KOPT-K1 (cell line): ENCODE measurements around the gene ART4.

Source experiments
- H3K27ac ChIP-seq: fragments of 200-600 bp; sonication (generic); 2 replicates; pipeline ENCODE4 v1.5.1; 2016; ENCODE audit warnings: antibody characterized with exemption, mild to moderate bottlenecking, low read depth, low read length; ENCODE audit not compliant: poor library complexity, severe bottlenecking
- H3K36me3 ChIP-seq: fragments of 200-600 bp; sonication (generic); 2 replicates; pipeline ENCODE4 v1.5.1; 2017; ENCODE audit warnings: antibody characterized with exemption, mild to moderate bottlenecking, low read length, moderate library complexity; ENCODE audit not compliant: insufficient read depth
- H3K9me3 ChIP-seq: fragments of 200-600 bp; sonication (generic); 2 replicates; pipeline ENCODE4 v1.5.1; 2017; ENCODE audit warnings: antibody characterized with exemption, low read length, mild to moderate bottlenecking; ENCODE audit not compliant: insufficient read depth, poor library complexity, severe bottlenecking

The ART4 gene, protein sequence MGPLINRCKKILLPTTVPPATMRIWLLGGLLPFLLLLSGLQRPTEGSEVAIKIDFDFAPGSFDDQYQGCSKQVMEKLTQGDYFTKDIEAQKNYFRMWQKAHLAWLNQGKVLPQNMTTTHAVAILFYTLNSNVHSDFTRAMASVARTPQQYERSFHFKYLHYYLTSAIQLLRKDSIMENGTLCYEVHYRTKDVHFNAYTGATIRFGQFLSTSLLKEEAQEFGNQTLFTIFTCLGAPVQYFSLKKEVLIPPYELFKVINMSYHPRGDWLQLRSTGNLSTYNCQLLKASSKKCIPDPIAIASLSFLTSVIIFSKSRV

DNA sequence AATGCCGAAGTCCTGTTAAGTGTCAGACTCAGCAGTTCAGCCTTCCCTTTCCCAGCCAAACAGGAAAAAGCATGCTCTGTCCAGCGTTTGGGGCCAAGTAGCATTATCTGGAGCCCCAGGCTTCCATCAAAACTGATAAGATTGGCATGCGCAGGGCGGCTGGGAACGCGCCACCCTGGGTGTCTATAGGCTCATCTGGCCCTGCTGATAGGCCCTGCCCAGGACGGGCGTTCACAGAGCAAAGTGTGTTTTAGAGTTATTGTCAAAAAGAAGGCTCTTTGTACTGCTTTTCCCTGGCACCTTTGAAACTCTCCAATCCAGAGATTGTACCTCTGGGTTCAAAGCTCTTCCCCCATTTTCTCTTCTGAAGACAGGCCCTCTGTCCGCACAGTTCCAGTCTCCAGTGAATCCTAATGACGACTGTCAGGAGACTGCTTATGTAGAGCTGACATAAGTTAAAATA, at the start of gene ART4:
ART4 (minus strand) TSS at position 102 of the 463 bp plus-strand sequence. CDS start 413 bp downstream, outside the sequence.
- H3K9me3 ChIP-seq = no peaks in the 10 kb centered on the region
- H3K36me3 ChIP-seq = no peaks in the 10 kb centered on the region
- H3K27ac ChIP-seq = no peak within 1 kb of the TSS

DNA sequence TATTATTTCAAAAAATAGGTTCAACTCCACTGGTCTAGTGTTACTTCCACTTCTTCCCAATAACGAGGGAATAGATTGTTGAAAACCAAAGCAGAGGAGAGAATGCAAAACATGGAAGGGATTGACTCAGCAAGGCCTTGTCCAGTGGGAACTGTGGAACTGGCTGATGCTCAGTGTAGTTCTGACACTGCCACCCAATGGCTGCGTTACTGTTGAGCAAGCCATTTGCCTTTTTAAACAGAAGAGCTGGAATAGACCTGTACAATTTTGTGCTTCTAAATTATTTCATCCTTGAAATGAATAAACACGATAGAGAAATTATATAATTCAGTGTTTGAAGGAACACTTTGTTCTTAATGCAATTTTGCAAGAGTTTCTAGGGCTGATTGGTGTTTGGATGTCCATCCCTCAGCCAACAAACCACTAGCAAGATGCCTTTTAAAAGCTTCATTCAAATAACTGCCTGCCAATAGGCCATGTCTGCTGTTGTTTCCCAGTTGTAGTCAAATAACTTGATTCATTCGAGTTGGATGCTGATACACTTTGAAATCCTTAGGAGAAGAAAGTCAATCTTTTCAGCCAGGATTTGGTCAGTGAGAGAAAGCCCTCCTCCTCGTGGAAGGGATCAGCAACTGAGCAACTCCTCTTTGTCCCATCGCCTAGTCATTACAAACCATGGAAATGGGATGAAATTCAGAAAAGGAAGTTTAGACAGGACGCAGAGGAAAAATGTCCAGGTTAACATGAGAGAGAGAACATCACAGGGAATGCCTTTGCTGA, 49.6 kb upstream of the ART4 start:
- Histone ChIP-seq H3K27ac (no peak overlapping the region), H3K9me3 (no peaks in the 10 kb centered on the region), H3K36me3 (no peaks in the 10 kb centered on the region)

DNA sequence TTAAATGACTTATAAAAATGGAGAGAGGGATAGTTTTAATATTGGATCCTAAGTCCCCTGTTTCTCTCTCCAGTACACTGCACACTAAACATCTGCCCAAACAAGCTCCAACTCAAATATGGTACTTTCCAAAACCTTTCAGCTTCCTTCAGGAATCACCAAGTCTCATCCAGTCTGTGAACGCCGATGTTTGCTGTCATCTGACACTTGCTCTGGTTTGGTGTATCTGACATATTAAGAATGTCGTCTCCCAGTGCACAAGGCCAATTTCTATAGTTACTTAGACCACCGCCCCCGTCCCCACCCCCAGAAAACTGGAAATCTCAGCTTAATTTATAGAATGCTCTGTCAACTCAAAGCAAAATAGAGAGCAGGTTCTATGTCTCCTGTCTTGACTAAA, 47.4 kb upstream of the ART4 start:
- Histone ChIP-seq H3K9me3 (no peaks in the 10 kb centered on the region), H3K27ac (no peak overlapping the region)

DNA sequence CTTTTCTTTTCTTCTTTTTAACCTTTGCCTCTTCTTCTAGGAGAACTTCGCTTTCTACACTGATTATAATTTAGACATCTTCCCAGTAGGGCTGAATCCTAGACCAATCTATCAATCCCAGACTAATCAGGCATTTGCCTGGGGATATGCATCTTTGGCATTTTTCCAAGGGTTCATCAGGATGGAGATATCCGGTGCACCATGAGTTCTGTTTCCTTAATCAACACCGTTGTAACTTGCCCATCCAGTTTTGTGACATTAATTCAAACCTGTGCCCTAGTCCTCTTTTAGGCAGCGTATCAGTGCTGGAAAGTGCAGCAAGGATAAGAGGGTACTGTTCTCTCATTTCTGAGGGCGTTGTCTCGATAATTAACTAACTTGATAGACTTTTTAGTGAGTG, 42.9 kb upstream of the ART4 start:
- Histone ChIP-seq H3K27ac (no peak overlapping the region), H3K36me3 (no peaks in the 10 kb centered on the region), H3K9me3 (no peaks in the 10 kb centered on the region)

More for the DNA sequence above, 47.4 kb upstream of the ART4 start:
- H3K36me3 ChIP-seq = no peaks in the 10 kb centered on the region

DNA sequence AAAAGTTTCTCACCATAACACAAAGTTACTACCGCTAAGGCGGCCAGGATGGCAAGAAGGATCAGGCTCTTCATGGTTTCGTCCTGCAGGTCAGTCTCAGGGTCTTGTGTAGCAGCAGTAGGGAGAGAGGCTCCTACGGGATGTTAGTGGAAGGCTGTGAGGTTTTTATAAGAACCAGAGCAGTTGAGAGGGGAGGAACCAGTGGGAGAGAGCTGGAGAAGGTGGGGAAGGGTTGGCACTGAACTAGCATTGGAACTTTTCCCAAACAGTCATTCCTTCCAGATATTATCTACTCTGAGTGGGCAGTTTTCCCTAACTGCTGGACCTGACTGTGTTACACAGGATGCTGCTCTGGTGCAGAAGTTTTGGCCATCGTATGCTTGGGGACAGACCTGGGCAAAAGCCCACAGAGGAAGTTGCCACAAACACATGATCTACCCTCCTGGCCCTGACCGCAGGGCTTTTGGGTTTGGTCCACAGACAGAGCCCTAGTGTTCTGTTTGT, 42.4 kb upstream of the ART4 start, which contains the start of gene MGP:
MGP (minus strand) TSS at position 137 of the 504 bp plus-strand sequence; CDS start at position 74, 63 bp downstream.
- H3K36me3 ChIP-seq = no peaks in the 10 kb centered on the region
- H3K27ac ChIP-seq = no peak within 1 kb of the TSS
- no peaks in the 10 kb centered on the region for H3K9me3 ChIP-seq

DNA sequence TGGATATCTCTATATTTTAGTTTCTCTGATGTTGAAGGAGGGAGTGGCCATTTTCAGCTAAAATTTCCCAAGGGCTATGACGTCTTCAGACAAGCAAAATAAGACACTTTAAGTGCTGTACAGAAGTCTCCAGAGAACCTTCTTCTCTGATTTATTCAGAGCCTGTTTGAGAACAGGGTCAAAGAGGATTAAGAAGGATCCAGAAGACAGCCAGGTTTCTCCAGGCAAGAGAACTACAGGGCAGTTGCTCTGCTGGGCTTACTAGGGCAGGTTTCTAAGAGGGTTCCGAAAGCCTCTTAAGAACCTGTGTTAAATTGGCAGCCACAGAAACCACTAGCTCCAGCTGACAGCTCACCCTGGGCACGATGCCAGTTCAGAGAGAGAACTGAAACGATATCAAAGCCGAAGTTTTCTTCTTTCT, 41.1 kb upstream of the ART4 start:
- Histone ChIP-seq H3K9me3 (no peaks in the 10 kb centered on the region), H3K36me3 (no peaks in the 10 kb centered on the region), H3K27ac (no peak overlapping the region)

DNA sequence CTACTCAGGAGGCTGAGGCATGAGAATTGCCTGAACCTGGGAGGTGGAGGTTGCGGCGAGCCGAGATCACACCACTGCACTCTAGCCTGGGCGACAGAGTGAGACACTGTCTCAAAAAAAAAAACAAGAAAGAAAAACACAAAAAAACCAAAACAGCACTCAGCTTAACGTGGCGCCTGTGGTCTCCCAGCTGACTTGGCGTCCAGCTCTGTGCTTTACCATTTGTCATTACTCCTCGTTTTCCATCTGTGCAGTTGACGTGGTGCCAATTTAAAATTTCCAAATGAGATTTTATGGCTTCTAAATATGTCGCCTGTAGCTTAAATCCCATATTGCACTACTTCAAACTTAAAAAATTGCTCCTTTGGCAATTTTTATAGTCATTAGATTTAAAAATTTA, 40.4 kb upstream of the ART4 start:
- H3K9me3 ChIP-seq = no peaks in the 10 kb centered on the region
- no peak overlapping the region for H3K27ac ChIP-seq
- H3K36me3 ChIP-seq = no peaks in the 10 kb centered on the region

DNA sequence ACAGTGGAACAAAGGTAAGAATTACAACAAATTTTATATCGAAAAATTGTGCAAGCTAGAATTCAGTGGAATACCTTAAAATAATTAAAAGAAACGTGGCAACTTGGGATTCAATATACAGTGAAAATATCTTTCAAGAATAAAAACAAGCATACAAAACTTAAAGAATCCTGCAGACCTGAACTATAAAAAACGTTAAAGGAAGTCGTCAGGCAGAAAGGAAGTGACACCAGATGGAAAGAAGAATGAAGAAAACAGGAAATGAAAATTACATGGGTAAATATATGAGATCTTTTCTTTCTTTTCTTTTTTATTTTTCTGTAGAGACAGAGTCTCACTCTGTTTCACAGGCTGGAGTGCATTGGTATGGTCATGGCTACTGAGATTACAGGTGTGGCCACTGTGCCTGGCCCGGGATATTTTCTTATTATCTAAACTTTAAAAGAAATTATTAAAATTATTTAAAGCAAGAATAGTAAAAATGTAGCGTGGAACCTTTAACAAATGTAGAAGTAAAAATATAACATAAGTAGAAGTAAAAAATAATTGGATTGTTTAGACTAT, 37.6 kb upstream of the ART4 start:
- Histone ChIP-seq H3K9me3 (no peaks in the 10 kb centered on the region), H3K36me3 (no peaks in the 10 kb centered on the region), H3K27ac (no peak overlapping the region)

DNA sequence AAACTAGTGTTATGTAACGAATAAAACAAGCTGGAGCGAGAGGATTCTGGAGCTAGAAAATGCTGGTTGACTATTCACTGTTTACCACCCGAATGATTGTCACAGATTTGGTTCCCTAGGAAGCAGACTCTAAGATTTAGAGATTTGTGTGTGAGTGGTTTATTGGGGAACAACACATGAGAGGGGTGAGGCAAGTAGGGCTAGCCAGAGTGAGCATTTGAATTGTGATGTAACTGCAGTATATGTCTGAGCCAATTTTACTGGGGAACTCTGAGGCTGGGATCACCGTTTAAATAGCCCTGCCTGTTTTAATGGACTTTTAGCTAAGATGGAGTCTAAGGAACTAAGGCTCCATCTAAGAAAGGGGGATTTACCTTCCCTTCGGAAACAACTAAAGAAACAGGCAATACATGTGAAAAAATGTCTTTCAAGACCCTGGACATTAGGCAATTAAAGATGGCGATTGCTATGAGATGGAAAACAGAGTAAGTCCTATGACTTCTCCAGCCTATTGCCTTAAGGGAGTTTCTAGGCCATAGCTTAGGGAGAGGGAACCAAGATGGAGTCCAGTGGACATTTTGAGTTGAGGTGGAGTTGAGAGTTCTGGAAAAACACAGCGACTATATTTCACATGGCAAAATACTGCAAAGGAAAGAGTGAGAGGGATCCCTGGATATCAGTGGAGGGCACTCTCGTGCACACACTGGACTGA, 36.1 kb upstream of the ART4 start:
- no peaks in the 10 kb centered on the region for H3K9me3 ChIP-seq
- H3K36me3 ChIP-seq = no peaks in the 10 kb centered on the region
- H3K27ac ChIP-seq = no peak overlapping the region

DNA sequence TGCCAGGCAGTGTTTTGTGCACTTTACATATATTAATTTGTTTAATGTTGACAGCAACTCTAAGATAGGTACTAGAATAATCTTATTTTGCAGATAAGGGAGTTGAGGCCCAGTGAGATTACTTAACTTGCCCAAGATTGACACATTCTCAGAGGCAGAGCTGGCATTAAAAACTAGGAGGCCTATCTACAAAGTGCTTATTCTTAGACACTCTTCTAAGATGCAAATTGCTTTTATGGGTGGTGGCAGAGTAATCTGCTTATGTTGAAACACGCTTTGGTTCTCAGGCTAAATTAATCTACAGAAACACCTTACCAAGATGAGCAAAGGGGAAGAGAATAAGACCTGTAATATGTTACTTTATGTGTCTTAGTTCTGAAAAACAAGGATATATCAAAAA, 35.2 kb upstream of the ART4 start:
- no peaks in the 10 kb centered on the region for H3K36me3 ChIP-seq
- H3K27ac ChIP-seq = no peak overlapping the region
- H3K9me3 ChIP-seq = no peaks in the 10 kb centered on the region

DNA sequence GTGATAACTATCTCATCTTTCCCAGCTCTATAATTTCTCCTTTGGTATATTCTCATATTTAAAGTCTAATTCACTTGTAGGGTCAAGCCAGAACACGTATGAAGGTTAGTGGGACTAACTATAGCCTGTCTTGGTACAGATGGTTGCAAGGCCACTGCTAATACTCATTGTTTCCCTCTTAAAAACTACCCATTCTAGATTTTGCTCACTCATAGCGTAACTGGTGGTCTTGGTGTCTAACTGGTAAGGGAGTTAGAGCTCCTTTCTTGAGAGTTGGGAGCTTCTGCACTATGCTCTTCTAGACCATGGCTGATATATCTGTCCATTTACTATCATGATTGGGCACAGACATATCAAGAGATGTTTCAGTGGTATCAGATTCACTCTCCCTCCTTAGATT, 33.5 kb upstream of the ART4 start:
- H3K9me3 ChIP-seq = no peaks in the 10 kb centered on the region
- H3K36me3 ChIP-seq = no peaks in the 10 kb centered on the region
- no peak overlapping the region for H3K27ac ChIP-seq

DNA sequence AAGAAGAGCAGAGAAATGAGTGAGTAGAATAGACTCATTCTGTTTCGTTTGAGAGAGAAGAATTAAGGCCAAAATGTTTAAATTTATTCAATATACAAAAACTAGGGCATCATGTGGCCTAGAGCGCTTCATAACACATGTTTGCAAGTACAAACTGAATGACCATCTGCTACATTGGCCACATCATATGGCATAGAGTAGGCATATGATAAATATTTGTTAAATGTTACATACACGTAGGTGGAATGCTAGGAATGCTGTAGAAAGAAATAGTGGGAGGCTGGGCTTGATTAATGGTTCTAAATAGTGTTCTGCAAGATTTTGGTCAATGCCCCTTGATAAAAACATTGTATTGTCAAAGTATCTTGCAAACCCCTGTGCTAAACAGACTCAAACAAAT, 31.6 kb upstream of the ART4 start:
- no peaks in the 10 kb centered on the region for H3K36me3 ChIP-seq
- no peak overlapping the region for H3K27ac ChIP-seq
- H3K9me3 ChIP-seq = no peaks in the 10 kb centered on the region

DNA sequence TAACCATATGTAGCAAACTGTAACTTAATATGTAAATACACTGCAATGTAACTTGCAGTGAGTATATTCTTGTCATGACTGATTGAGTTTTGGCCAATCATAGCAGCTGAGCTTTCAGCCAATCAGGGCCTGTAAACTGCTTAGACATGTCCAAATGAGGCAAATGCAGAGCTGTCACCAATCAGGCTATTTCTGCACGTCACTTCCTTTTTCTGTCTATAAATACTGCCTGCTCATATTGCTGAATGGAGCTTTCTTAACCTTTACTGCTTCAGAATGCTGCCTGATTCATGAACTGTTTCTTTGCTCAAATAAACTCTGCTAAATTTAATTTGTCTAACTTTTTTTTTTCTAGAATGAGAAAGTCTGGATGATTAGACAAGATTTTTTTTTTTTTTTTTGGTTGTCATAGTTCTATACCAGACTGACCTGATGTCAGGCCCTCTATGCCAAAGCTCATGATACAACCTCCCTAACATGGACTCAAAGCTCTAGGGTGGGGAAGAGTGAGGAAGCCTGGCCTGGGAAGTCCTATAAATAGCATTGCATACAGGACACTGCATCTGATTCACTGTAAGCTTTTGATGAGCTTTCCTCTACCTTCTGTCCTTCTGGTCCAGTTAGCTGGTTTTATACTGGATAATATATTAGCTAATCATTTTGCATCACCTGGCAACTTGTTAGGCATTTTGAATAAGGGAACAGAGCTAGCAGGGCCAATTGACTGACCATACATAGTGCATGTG, 30.3 kb upstream of the ART4 start:
- no peak overlapping the region for H3K27ac ChIP-seq
- H3K36me3 ChIP-seq = no peaks in the 10 kb centered on the region
- no peaks in the 10 kb centered on the region for H3K9me3 ChIP-seq

DNA sequence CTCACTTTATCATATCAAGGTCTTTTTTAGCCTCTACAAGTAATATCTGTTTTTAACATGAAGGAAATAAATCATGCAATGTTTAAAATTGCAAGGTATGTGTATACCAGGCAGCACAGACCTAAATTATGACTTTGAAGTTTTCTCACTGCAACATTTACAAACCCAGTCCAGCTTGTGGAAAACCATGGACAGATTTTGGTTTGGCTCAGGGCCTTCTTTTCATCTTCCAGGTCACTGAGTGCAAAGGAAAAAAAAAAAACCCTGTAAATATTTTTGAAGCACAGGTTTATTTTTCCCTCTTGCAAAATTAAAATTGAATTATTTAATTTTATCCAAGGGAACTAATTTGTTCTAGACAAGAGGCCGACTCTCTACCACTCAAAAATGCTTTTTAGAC, 28.6 kb upstream of the ART4 start:
- no peaks in the 10 kb centered on the region for H3K9me3 ChIP-seq
- no peak overlapping the region for H3K27ac ChIP-seq
- no peaks in the 10 kb centered on the region for H3K36me3 ChIP-seq
